Fibroblast of lung (primary cell): ENCODE data around the gene SLIT3.

Source experiments
- EZH2 ChIP-seq: IDR thresholded peaks from 2 replicates; pipeline ENCODE4 v1.5.1; 2012; ENCODE audit warnings: low read length, control low read depth, mild to moderate bottlenecking; ENCODE audit errors: missing control alignments
- TF ChIP-seq, protein P1 (sequence below), 2 donors: IDR thresholded peaks in 1 of 2; conservative IDR thresholded peaks in 1 of 2; 1 replicate in 1 of 2; 2 replicates in 1 of 2; pipeline ENCODE4 v1.5.1; 2011 to 2012; ENCODE audit warnings: low read length in 2 of 2, control low read depth in 1 of 2, inconsistent platforms in 1 of 2, low read depth in 1 of 2, mild to moderate bottlenecking in 1 of 2

DNA sequence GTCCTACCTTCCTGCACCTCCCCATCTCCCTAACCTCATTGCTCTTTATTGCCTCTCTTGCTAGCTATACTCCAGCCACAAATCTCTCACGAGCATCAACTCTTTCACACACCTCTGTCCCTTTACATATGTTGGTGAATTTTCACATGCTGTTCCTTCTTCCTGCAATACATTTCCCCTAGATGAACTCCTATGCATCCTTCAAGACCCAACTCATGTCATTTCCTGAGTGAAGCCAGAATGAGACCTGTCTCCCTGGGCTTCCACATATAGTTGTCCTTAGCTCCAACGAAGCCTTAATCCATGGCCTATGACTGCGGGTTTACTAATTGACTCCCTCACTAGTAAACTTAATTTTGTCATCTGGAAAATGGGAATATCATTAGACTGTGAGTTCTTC, 424.5 kb downstream of the SLIT3 start:
- no peak for TF ChIP-seq EZH2
- TF ChIP-seq, protein P1, sequence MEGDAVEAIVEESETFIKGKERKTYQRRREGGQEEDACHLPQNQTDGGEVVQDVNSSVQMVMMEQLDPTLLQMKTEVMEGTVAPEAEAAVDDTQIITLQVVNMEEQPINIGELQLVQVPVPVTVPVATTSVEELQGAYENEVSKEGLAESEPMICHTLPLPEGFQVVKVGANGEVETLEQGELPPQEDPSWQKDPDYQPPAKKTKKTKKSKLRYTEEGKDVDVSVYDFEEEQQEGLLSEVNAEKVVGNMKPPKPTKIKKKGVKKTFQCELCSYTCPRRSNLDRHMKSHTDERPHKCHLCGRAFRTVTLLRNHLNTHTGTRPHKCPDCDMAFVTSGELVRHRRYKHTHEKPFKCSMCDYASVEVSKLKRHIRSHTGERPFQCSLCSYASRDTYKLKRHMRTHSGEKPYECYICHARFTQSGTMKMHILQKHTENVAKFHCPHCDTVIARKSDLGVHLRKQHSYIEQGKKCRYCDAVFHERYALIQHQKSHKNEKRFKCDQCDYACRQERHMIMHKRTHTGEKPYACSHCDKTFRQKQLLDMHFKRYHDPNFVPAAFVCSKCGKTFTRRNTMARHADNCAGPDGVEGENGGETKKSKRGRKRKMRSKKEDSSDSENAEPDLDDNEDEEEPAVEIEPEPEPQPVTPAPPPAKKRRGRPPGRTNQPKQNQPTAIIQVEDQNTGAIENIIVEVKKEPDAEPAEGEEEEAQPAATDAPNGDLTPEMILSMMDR (conservative IDR thresholded peaks at IDR 0.05 in 1 of 2, IDR thresholded peaks at IDR 0.05 in 1 of 2; ENCODE audit: low read depth in 1 of 2, low read length in 2 of 2): no peak
